HG02981 (cell line): Measurements from ENCODE around the gene CA6.
"Not testable (repeated sequence)": the region's sequence is repeated elsewhere in the genome, so short reads cannot be mapped to it uniquely, and the experiment has no call there.

Experiments
- ATAC-seq: cut with Tn5 transposase; IDR thresholded peaks from one replicate; pipeline ENCODE4 v1.9.1; 2021; ENCODE audit warnings: mild to moderate bottlenecking, moderate library complexity; ENCODE audit not compliant: unreplicated experiment

CA6 gene

GRCh38 chr1:8926707-8927694 is 18.7 kb upstream of the CA6 start:
- ATAC-seq = no peak

- no peak for ATAC-seq
Observed at GRCh38 chr1:8930116-8930515, 15.6 kb upstream of the CA6 start.

GRCh38 chr1:8937051-8937450 is 8.6 kb upstream of the CA6 start:
- ATAC-seq = not testable (repeated sequence)

GRCh38 chr1:8937701-8938100 is 8.0 kb upstream of the CA6 start:
- ATAC-seq = no peak

GRCh38 chr1:8938232-8938999 is 7.3 kb upstream of the CA6 start:
- ATAC-seq = no peak

GRCh38 chr1:8939000-8939265 is 6.7 kb upstream of the CA6 start:
- no peak for ATAC-seq

- no peak for ATAC-seq
Observed at GRCh38 chr1:8939362-8939995, 6.2 kb upstream of the CA6 start.

- ATAC-seq = no peak
Observed at GRCh38 chr1:8941906-8942305, 3.8 kb upstream of the CA6 start.

GRCh38 chr1:8943498-8944405 is 1.9 kb upstream of the CA6 start:
- ATAC-seq = no peak

GRCh38 chr1:8947127-8947691 is 1.5 kb downstream of the CA6 start:
- ATAC-seq = no peak

- ATAC-seq = no peak
Observed at GRCh38 chr1:8950309-8950708, 4.6 kb downstream of the CA6 start.

- ATAC-seq = no peak
Observed at GRCh38 chr1:8951231-8951630, 5.6 kb downstream of the CA6 start.

GRCh38 chr1:8955406-8955805 is 9.7 kb downstream of the CA6 start:
- no peak for ATAC-seq

GRCh38 chr1:8956461-8957349 is 11.0 kb downstream of the CA6 start:
- no peak for ATAC-seq

- ATAC-seq = no peak
Observed at GRCh38 chr1:8962812-8963530, 17.3 kb downstream of the CA6 start.

- ATAC-seq = no peak
Observed at GRCh38 chr1:8963963-8964362, 18.3 kb downstream of the CA6 start.

GRCh38 chr1:8965121-8965820 is 19.6 kb downstream of the CA6 start:
- no peak for ATAC-seq

GRCh38 chr1:8966606-8967005 is 20.9 kb downstream of the CA6 start:
- ATAC-seq = no peak
